ENCODE data around the gene SCLT1.

GRCh38 chr4:129063640-129064039 is 29.7 kb downstream of the SCLT1 start:
- TF ChIP-seq REST (IDR thresholded peaks at IDR 0.05; ENCODE audit: insufficient read depth in 1 of 2, low read depth in 2 of 2, low read length in 2 of 2), result no peak
- no peak for TF ChIP-seq SIN3A (IDR thresholded peaks at IDR 0.05; ENCODE audit: borderline replicate concordance, insufficient read depth, low read length)
- no peak for TF ChIP-seq POLR2AphosphoS5 (IDR thresholded peaks at IDR 0.05; ENCODE audit: low read depth, low read length)
- TF ChIP-seq TAF1 (IDR thresholded peaks at IDR 0.05; ENCODE audit: borderline replicate concordance, insufficient read depth, low read length), result no peak
